Activated CD8-positive, alpha-beta T cell treated with anti-CD3 and anti-CD28 coated beads, Interleukin-2, amount 10 ng/mL, durations not matched to agents 7 days and 5 days (primary cell): Measurements from ENCODE around the gene ITPA. TPM values are rescaled to one million over a fixed set of nuclear protein-coding genes. Genes with fewer than 3 reads are reported as not detected.
"Not testable (repeated sequence)": the region's sequence is repeated elsewhere in the genome, so short reads cannot be mapped to it uniquely, and the experiment has no call there.

ENCODE experiments used
- ATAC-seq: fragments of 150-1000 bp; cut with Tn5 transposase; one replicate; pipeline ENCODE4 v1.10.0; 2021; ENCODE audit warnings: moderate library complexity
- CTCF ChIA-PET: fragments of 350-600 bp; sonication (Branson Sonifier 250); formaldehyde crosslinking; loops from one replicate; lab custom pipeline; 2021; ENCODE audit warnings: antibody characterized with exemption; lab: Charles Lee
- POLR2A ChIA-PET: fragments of 350-600 bp; sonication (Branson Sonifier 250); formaldehyde crosslinking; loops from one replicate; lab custom pipeline; 2021; ENCODE audit warnings: antibody characterized with exemption; lab: Charles Lee
- DNase-seq: peaks from one replicate; pipeline ENCODE4 v3.0.0-alpha.2; 2020
- H3K27ac Mint-ChIP-seq: one replicate; pipeline ENCODE4 v1.8.0; 2021; ENCODE audit warnings: mild to moderate bottlenecking, mixed read lengths
- H3K27me3 Mint-ChIP-seq: one replicate; pipeline ENCODE4 v1.8.0; 2021; ENCODE audit warnings: low read depth, mixed read lengths
- H3K36me3 Mint-ChIP-seq: one replicate; pipeline ENCODE4 v1.8.0; 2021; ENCODE audit warnings: low read depth, mixed read lengths
- H3K4me1 Mint-ChIP-seq: one replicate; pipeline ENCODE4 v1.8.0; 2021; ENCODE audit warnings: low read depth, mixed read lengths
- H3K4me3 Mint-ChIP-seq: one replicate; pipeline ENCODE4 v1.8.0; 2021; ENCODE audit warnings: mild to moderate bottlenecking, mixed read lengths
- H3K9me3 Mint-ChIP-seq: one replicate; pipeline ENCODE4 v1.8.0; 2022; ENCODE audit warnings: mixed read lengths; ENCODE audit not compliant: insufficient read depth
- total RNA-seq, 2 experiments: library from RNA; stranded (reverse); gene quantifications; one replicate each; pipeline ENCODE4 v1.2.3, GENCODE V29; 2021

ITPA gene
- total RNA-seq, 2 experiments from 2014 or later: 53.2 to 60.7 TPM

- Mint-ChIP-seq H3K36me3 (peaks cover 17% of the 10 kb centered on the region), H3K27ac (peak overlapping the region; percentile 95), H3K4me3 (peak overlapping the region; percentile 83), H3K9me3 (no peaks in the 10 kb centered on the region), H3K27me3 (no peaks in the 10 kb centered on the region), H3K4me1 (peaks cover 31% of the 10 kb centered on the region)
- ATAC-seq (peak; percentile 45), DNase-seq (no peak)
- ChIA-PET CTCF (interaction anchor here (0.7 to 2.3 kb wide), 4 partner anchors 9 to 156 kb away, joined by 3 to 11 read pairs (median 4); no protein-coding TSS in a partner anchor), POLR2A (interaction anchor here (1.0 to 2.2 kb wide), 4 partner anchors 10 to 53 kb away, joined by 3 to 10 read pairs (median 4); partner anchors contain the start of genes FASTKD5 and UBOX5)
Measured at GRCh38 chr20:3209946-3210317, 634 bp downstream of the ITPA start.

- CTCF ChIA-PET: interaction anchor here (1.2 to 2.3 kb wide), 3 partner anchors 8 to 157 kb away, joined by 3 to 11 read pairs (median 4); no protein-coding TSS in a partner anchor
- Mint-ChIP-seq H3K4me3 (peak overlapping the region; percentile 83), H3K4me1 (peaks cover 27% of the 10 kb centered on the region), H3K9me3 (no peaks in the 10 kb centered on the region), H3K27ac (peak overlapping the region; percentile 95), H3K36me3 (peaks cover 18% of the 10 kb centered on the region), H3K27me3 (no peaks in the 10 kb centered on the region)
- no peak for DNase-seq
- POLR2A ChIA-PET: interaction anchor here (1.7 to 2.2 kb wide), 2 partner anchors 13 to 51 kb away, joined by 4 to 10 read pairs; partner anchors contain the start of genes FASTKD5 and UBOX5
- ATAC-seq: no peak
Measured at GRCh38 chr20:3210346-3210745, 1.0 kb downstream of the ITPA start.

GRCh38 chr20:3213226-3213625 is 3.9 kb downstream of the ITPA start:
- H3K36me3 Mint-ChIP-seq: peaks cover 18% of the 10 kb centered on the region
- H3K4me3 Mint-ChIP-seq: no peak overlapping the region
- no peak for DNase-seq
- H3K27me3 Mint-ChIP-seq: no peaks in the 10 kb centered on the region
- CTCF ChIA-PET: no interaction called here
- no peak for ATAC-seq
- H3K9me3 Mint-ChIP-seq: no peaks in the 10 kb centered on the region
- H3K4me1 Mint-ChIP-seq: peaks cover 22% of the 10 kb centered on the region
- no peak overlapping the region for H3K27ac Mint-ChIP-seq
- POLR2A ChIA-PET: no interaction called here

- H3K27ac Mint-ChIP-seq, H3K4me1 Mint-ChIP-seq, H3K9me3 Mint-ChIP-seq, POLR2A ChIA-PET, DNase-seq, CTCF ChIA-PET, H3K27me3 Mint-ChIP-seq, ATAC-seq, H3K4me3 Mint-ChIP-seq: not testable (repeated sequence)
- peaks cover 24% of the 10 kb centered on the region for H3K36me3 Mint-ChIP-seq
Measured at GRCh38 chr20:3215359-3215917, 6.1 kb downstream of the ITPA start.

- peaks cover 16% of the 10 kb centered on the region for H3K4me1 Mint-ChIP-seq
- POLR2A ChIA-PET: no interaction called here
Measured at GRCh38 chr20:3218307-3218988, 9.2 kb downstream of the ITPA start.

GRCh38 chr20:3221398-3222226 is 12.3 kb downstream of the ITPA start:
- no peaks in the 10 kb centered on the region for H3K9me3 Mint-ChIP-seq
- DNase-seq (no peak), ATAC-seq (no peak)
- peaks cover 28% of the 10 kb centered on the region for H3K36me3 Mint-ChIP-seq
- H3K4me1 Mint-ChIP-seq: peaks cover 19% of the 10 kb centered on the region
- no peak overlapping the region for H3K4me3 Mint-ChIP-seq
- POLR2A ChIA-PET: no interaction called here
- peak overlapping the region; percentile 36 for H3K27ac Mint-ChIP-seq
- CTCF ChIA-PET: interaction anchor here (5.1 kb wide), 1 partner anchor 94 kb away, joined by 53 read pairs; no protein-coding TSS in a partner anchor
- no peaks in the 10 kb centered on the region for H3K27me3 Mint-ChIP-seq

More at GRCh38 chr20:3218307-3218988, 9.2 kb downstream of the ITPA start:
- ATAC-seq (peak; percentile 92), DNase-seq (peak; percentile 79)
- no peak overlapping the region for H3K27ac Mint-ChIP-seq
- H3K36me3 Mint-ChIP-seq: peaks cover 32% of the 10 kb centered on the region
- no peak overlapping the region for H3K4me3 Mint-ChIP-seq
- CTCF ChIA-PET: interaction anchor here (0.6 to 5.1 kb wide), 12 partner anchors 9 to 350 kb away, joined by 3 to 53 read pairs (median 4); partner anchors contain the start of genes ITPA and SLC4A11
- no peaks in the 10 kb centered on the region for H3K9me3 Mint-ChIP-seq
- H3K27me3 Mint-ChIP-seq: no peaks in the 10 kb centered on the region

- Mint-ChIP-seq H3K9me3 (no peaks in the 10 kb centered on the region), H3K27ac (peak overlapping the region; percentile 75), H3K36me3 (peaks cover 28% of the 10 kb centered on the region), H3K4me3 (no peak overlapping the region), H3K4me1 (peaks cover 19% of the 10 kb centered on the region), H3K27me3 (no peaks in the 10 kb centered on the region)
- DNase-seq (peak; percentile 51), ATAC-seq (peak; percentile 37)
- ChIA-PET POLR2A (interaction anchor here (0.6 to 1.5 kb wide), 5 partner anchors 10 to 1472 kb away, joined by 3 to 4 read pairs (median 3); partner anchors contain the start of gene ITPA), CTCF (interaction anchor here (0.7 to 1.8 kb wide), 6 partner anchors 14 to 107 kb away, joined by 3 to 11 read pairs (median 4); partner anchors contain the start of genes ITPA and SLC4A11)
Measured at GRCh38 chr20:3222635-3223600, 13.6 kb downstream of the ITPA start.

- ATAC-seq (no peak), DNase-seq (no peak)
- Mint-ChIP-seq H3K27me3 (no peaks in the 10 kb centered on the region), H3K4me3 (no peak overlapping the region), H3K36me3 (peaks cover 27% of the 10 kb centered on the region), H3K4me1 (peaks cover 18% of the 10 kb centered on the region), H3K9me3 (no peaks in the 10 kb centered on the region), H3K27ac (peak overlapping the region; percentile 75)
- POLR2A ChIA-PET: interaction anchor here (0.6 to 1.5 kb wide), 4 partner anchors 9 to 104 kb away, joined by 3 to 4 read pairs (median 4); partner anchors contain the start of gene ITPA
- CTCF ChIA-PET: interaction anchor here (1.1 to 1.8 kb wide), 3 partner anchors 25 to 93 kb away, joined by 4 to 11 read pairs (median 8); no protein-coding TSS in a partner anchor
Measured at GRCh38 chr20:3223651-3223993, 14.3 kb downstream of the ITPA start.

GRCh38 chr20:3223994-3224680 is 14.8 kb downstream of the ITPA start:
- no peak overlapping the region for H3K27ac Mint-ChIP-seq
- ChIA-PET POLR2A (interaction anchor here (1.2 to 1.5 kb wide), 2 partner anchors 9 to 14 kb away, joined by 4 read pairs; partner anchors contain the start of gene ITPA), CTCF (interaction anchor here (1.1 to 1.8 kb wide), 2 partner anchors 25 to 92 kb away, joined by 4 to 11 read pairs; no protein-coding TSS in a partner anchor)
- H3K4me1 Mint-ChIP-seq: peaks cover 18% of the 10 kb centered on the region
- H3K36me3 Mint-ChIP-seq: peaks cover 26% of the 10 kb centered on the region
- ATAC-seq: no peak
- no peak overlapping the region for H3K4me3 Mint-ChIP-seq
- H3K9me3 Mint-ChIP-seq: no peaks in the 10 kb centered on the region
- DNase-seq: no peak
- H3K27me3 Mint-ChIP-seq: no peaks in the 10 kb centered on the region
